ENCODE data around the gene DMKN. TPM values are rescaled to one million over a fixed set of nuclear protein-coding genes. Genes with fewer than 3 reads are reported as not detected.

Gene DMKN
- total and polyA plus RNA-seq, 2 of the 8 experiments (the other 6 are each of a cell fraction or from before 2014, with no cell fraction given) = 290 to 330 TPM

DNA sequence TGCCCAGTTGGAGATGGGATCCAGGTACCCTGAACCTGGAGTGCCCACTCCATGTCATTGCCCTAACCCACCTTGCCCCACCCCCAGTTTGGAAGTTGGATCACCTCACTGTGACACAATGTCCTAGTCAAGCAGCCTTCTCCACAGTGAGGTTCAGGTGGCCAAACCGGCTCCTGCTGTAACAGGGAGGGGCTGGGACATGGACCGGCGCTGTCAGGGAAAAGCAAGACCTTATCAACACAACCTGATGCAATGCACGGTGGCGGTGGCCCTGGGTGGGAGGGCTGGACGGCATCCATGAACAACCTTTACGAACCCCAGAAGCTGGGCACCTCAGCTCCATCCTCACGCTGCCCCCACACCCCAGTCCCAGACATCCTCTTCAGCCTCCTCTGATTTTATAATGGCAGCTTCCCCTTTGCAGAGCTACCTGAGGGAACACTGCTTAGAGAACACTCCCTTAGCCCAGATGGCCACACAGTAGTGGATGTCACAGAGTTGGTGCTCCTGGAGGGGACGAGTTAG lies 21.6 kb downstream of the DMKN start:
- Histone ChIP-seq H3K4me2 (ENCODE audit: insufficient read depth in 1 of 2, low read depth in 2 of 2, low read length in 2 of 2) (no peak overlapping the region), H3K23me2 (ENCODE audit: low read depth, low read length) (no peaks in the 10 kb centered on the region; the same call in 1 of the 2 replicates), H3K4me3 (ENCODE audit: extremely low read depth in 1 of 4, insufficient read depth in 2 of 4, low read depth in 3 of 4, low read length in 4 of 4) (no peak overlapping the region), H3K4me1 (replicated peaks in 1 of 4; ENCODE audit: control insufficient read depth in 3 of 4, insufficient read depth in 4 of 4, low read length in 3 of 4) (peaks cover 0 to 5% (median 3%) of the 10 kb centered on the region in 4 experiments; a peak in 3 of 7 replicates), H2AK5ac (ENCODE audit: low read depth, low read length) (no peak overlapping the region), H3K18ac (ENCODE audit: extremely low read depth, low read length) (no peak overlapping the region), H3K4ac (replicated peaks; ENCODE audit: insufficient read length, low read depth, low read length) (no peak overlapping the region), H4K91ac (replicated peaks; ENCODE audit: insufficient read length, low read length) (no peak overlapping the region), H3K23ac (ENCODE audit: insufficient read length) (no peak overlapping the region), H3K79me1 (ENCODE audit: low read depth, low read length) (no peaks in the 10 kb centered on the region; the same call in 1 of the 2 replicates), H3K36me3 (ENCODE audit: control insufficient read depth in 2 of 4, insufficient read depth in 4 of 4, low read length in 3 of 4) (no peaks in the 10 kb centered on the region), H3K79me2 (ENCODE audit: control insufficient read depth in 1 of 2, insufficient read depth in 2 of 2, low read length in 2 of 2) (no peaks in the 10 kb centered on the region), H3K27ac (ENCODE audit: low read depth, low read length) (no peak overlapping the region), H3K56ac (replicated peaks; ENCODE audit: insufficient read length, low read depth, low read length) (no peak overlapping the region), H4K8ac (ENCODE audit: extremely low read depth, insufficient read depth, low read length) (no peak overlapping the region), H2AFZ (ENCODE audit: low read length) (no peak overlapping the region), H2BK120ac (replicated peaks; ENCODE audit: low read depth, low read length) (no peak overlapping the region), H3K27me3 (replicated peaks in 1 of 4; ENCODE audit: control insufficient read depth in 3 of 4, extremely low read depth in 1 of 4, insufficient read depth in 3 of 4, low read length in 3 of 4) (no peaks in the 10 kb centered on the region; a peak in 2 of 7 replicates), H2BK5ac (ENCODE audit: low read depth, low read length) (no peak overlapping the region), H2BK20ac (ENCODE audit: low read length) (no peak overlapping the region), H2BK15ac (ENCODE audit: low read length) (no peak overlapping the region), H3K9me3 (ENCODE audit: insufficient read depth in 2 of 2, low read depth in 1 of 2, low read length in 1 of 2) (no peaks in the 10 kb centered on the region), H2BK12ac (ENCODE audit: low read depth, low read length) (no peak overlapping the region), H4K5ac (ENCODE audit: insufficient read length, low read depth, low read length) (no peak overlapping the region), H4K20me1 (replicated peaks in 1 of 2; ENCODE audit: control insufficient read depth in 1 of 2, insufficient read depth in 2 of 2, low read length in 2 of 2) (peaks cover 0 to 3% of the 10 kb centered on the region in 2 experiments), H3K9ac (replicated peaks in 1 of 4; ENCODE audit: extremely low read depth in 1 of 4, low read depth in 3 of 4, low read length in 3 of 4) (no peak overlapping the region), H3K14ac (ENCODE audit: insufficient read length) (no peak overlapping the region)
- ChIA-PET CTCF (ENCODE audit: partially characterized antibody) (interaction anchor here (0.8 to 3.0 kb wide), 11 partner anchors 9 to 141 kb away, joined by 3 to 21 read pairs (median 4); partner anchors contain the start of gene FFAR3), POLR2A (ENCODE audit: partially characterized antibody) (interaction anchor here (0.6 to 3.8 kb wide), 5 partner anchors 9 to 18 kb away, joined by 3 to 20 read pairs (median 13); no protein-coding TSS in a partner anchor)
- DNase-seq (ENCODE audit: low read depth in 1 of 2, low spot score in 2 of 2) (no peak), FAIRE-seq (no peak)
- no peak for TF ChIP-seq HDAC6 (IDR thresholded peaks at IDR 0.05; ENCODE audit: low read depth, low read length)
- no peak for TF ChIP-seq RAD21 (IDR thresholded peaks at IDR 0.05 in 1 of 2, conservative IDR thresholded peaks at IDR 0.05 in 1 of 2; ENCODE audit: low read depth in 2 of 2, low read length in 2 of 2)
- no peak for TF ChIP-seq SP2 (IDR thresholded peaks at IDR 0.05; ENCODE audit: low read length)
- no peak for TF ChIP-seq SIRT6 (IDR thresholded peaks at IDR 0.05; ENCODE audit: low read length)
- TF ChIP-seq CEBPB (IDR thresholded peaks at IDR 0.05; ENCODE audit: low read depth, low read length) = no peak
- TF ChIP-seq, protein P1, sequence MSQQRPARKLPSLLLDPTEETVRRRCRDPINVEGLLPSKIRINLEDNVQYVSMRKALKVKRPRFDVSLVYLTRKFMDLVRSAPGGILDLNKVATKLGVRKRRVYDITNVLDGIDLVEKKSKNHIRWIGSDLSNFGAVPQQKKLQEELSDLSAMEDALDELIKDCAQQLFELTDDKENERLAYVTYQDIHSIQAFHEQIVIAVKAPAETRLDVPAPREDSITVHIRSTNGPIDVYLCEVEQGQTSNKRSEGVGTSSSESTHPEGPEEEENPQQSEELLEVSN (IDR thresholded peaks at IDR 0.05) = no peak
- TF ChIP-seq GABPA (IDR thresholded peaks at IDR 0.05; ENCODE audit: borderline replicate concordance, insufficient read depth, low read length) = no peak
- TF ChIP-seq, protein P2, sequence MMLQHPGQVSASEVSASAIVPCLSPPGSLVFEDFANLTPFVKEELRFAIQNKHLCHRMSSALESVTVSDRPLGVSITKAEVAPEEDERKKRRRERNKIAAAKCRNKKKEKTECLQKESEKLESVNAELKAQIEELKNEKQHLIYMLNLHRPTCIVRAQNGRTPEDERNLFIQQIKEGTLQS (IDR thresholded peaks at IDR 0.05; ENCODE audit: insufficient read depth, low read depth, low read length) = no peak
- no peak for TF ChIP-seq HDAC2 (IDR thresholded peaks at IDR 0.05; ENCODE audit: borderline replicate concordance in 1 of 2, low read depth in 2 of 2, low read length in 2 of 2)
- TF ChIP-seq ASH2L (IDR thresholded peaks at IDR 0.05; ENCODE audit: low read length) = no peak
- TF ChIP-seq YY1 (IDR thresholded peaks at IDR 0.05; ENCODE audit: low read depth, low read length) = no peak
- no peak for TF ChIP-seq BRCA1 (IDR thresholded peaks at IDR 0.05; ENCODE audit: low read depth, low read length)
- 89% methylated on average over 8 of the region's 9 CpGs; no CpG with 5 or more reads in 1 of the 2 experiments for WGBS, 2 experiments (ENCODE audit: extremely low coverage in 1 of 2, insufficient coverage in 1 of 2, insufficient read length in 1 of 2, insufficient replicate concordance in 2 of 2, low coverage in 1 of 2, low lambda C conversion rate in 2 of 2, missing lambda C conversion rate in 1 of 2)

Measured in H1 (cell line).